Right ventricle myocardium inferior (tissue), 1 donor: ENCODE results near the gene APOL6. TPM values are rescaled to one million over a fixed set of nuclear protein-coding genes. Genes with fewer than 3 reads are reported as not detected.
"Not testable (repeated sequence)": the region's sequence is repeated elsewhere in the genome, so short reads cannot be mapped to it uniquely, and the experiment has no call there.

ENCODE experiments used
- ATAC-seq: fragments of 200-7000 bp; cut with Tn5 transposase; one replicate; pipeline ENCODE4 v1.9.1; 2020; ENCODE audit warnings: mild to moderate bottlenecking, moderate library complexity
- DNase-seq: peaks from one replicate; pipeline ENCODE4 v3.0.0; 2021; ENCODE audit errors: missing footprints
- intact Hi-C: fragments of 100-400 bp; cut with DNase I; formaldehyde crosslinking; loops from one replicate; pipeline ENCODE4 v1.11.0; 2022
- total RNA-seq: library from RNA; stranded (reverse); fragmentation: NEBNext Ultra II Directional; extraction: Animal tissue kit (Norgen Biotek cat#: 25700); gene quantifications from one replicate; pipeline ENCODE4 v1.2.1, GENCODE V29; 2021
- donor health status: DM: no; HTN: yes; CAD: no; lungs with severe emphysema.

The APOL6 gene
- total RNA-seq, 1 donor from 2014 or later, result 6.6 TPM

DNA sequence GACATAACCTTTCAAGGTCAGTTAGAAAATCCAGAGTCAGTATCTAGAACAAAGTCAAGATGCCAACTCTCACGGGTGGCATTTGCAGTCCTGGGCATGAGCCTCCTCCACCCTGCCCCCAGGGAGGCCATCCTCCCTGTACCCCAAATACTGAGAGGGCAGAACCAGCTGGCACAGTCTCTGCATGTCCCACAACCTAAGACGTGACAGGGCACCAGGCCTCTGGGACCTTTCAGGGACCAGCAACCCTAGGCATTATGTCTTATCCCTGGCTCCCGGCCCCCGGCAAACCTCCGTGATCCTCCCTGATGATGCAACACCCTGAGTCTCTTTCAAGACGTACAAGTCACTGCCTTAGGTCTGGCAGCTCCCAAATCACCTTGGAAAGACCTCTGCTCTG, 33.1 kb upstream of the APOL6 start:
- ATAC-seq, result no peak
- peak; percentile 55 for DNase-seq
- intact Hi-C loops, result no loop called here

DNA sequence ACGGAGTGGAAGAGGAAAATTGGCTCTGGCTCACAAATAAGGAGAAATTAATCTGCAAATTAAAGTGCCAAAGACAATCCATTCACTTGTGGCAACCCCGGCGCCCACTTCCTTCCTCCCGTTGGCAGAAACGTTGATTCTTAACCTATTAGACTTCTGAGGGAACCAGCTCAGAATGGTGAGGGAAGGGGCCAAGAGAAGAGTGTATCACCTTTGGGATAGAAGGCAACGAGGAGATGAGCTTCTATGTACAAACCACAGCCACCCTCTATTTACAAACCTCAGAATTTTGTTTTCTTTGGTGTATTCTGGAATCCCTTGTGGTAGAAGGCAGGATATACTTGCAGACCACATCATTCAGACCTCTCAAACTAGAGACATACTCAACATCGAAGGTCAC, 32.2 kb upstream of the APOL6 start:
- DNase-seq (peak; percentile 55), ATAC-seq (no peak)
- intact Hi-C loops, result no loop called here

DNA sequence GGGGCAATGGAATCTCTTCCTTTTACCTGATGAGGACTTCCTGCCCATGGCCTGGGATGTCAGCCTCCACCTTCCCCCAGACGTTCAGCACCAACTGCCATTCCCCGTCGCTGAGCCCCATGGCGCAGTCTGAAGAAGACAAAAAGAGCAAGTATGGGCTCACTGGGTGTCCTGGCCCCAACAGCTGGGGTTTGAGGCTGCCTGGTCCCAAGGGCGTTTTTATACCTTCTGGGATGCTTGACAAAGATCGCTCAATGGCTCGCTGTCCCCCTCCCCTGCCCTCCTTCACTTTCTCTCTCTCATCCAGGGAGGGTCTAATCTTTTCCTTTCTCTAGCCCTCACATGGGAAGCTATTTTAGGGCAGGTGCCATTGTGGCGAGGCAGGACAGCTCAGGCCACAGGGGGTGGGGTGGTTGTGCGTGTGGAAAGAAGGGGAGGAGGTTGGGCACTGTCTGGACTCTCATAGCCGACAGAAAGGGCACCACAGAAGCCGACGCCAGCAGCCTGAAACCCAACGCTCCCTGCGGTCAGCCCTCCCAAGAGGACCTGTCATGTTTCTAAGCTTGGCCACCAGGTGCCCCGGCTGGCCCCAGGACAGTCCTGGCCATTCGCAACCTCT, 31.0 kb upstream of the APOL6 start, which contains the start of gene MB:
MB (minus strand) TSS at position 193 of the 619 bp plus-strand sequence; CDS start at position 121, 72 bp downstream.
- DNase-seq (peak; percentile 83), ATAC-seq (peak; percentile 74)
- intact Hi-C loops, result no loop called here

DNA sequence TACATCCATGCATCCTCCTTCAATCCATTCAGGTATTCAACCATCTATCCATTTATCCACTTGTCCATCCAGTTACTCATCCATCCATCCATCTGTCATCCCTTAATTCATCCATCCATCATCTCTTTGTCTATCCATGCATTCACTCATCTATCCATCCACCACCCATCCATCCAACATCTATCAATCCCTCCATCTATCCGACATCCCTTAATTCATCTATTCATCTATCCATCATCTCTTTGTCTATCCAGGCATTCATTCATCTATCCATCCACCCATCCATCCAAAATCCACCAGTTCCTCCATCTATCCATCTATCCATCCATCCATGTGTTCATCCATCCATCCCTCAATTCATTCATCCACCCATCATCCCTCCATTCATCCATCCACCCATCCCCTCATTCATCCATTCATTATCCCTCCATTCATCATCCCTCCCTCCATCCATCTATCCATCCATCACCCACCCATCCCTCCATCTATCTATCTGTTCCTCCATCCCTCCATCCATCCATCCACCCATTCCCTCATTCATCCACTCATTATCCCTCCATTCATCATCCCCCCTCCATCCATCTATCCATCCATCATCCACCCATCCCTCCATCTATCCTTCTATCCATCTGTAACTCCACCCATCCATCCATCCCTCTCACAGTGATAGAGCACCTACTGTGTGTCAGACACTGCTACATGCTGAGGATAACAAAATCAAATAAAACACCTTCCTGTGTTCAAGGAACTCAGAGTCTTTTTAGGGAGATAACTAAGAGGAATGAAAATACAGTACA, 29.6 kb upstream of the APOL6 start:
- DNase-seq (no peak), ATAC-seq (no peak)
- intact Hi-C loops, result no loop called here

DNA sequence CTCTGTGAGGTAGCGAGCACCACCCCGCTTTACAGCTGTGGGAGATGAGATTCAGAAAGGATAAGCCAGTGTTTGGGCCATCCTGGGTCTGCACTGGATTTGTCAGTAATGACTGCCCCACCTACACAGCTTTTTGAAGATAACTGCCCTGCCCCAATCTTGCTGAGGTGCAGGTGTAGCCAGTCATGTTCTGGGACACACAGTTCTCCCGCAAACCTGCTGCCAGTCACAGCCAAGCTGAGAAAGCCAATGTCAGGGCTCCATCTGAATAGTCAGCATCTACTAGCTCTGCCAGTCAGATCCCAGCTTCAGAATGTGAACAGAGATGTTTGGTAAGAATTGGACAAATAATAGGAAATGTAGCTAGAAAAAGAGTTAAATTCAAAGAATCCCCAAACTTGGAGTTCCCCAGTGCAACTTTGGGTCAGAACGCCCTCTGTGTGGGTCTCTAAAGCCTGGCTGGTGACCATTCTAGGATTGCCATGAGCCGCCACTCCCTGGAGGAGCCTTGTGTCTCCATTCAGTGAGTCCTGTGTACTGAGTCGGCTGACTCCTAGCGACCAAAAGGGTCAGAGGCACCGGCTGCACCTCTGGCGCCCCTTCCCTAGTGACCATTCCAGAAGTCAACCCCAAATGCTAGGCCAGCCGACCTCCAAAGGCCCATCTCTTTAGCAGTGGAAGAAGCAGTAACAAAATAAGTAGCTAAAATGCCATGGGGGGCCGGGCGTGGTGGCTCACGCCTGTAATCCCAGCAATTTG, 28.7 kb upstream of the APOL6 start:
- intact Hi-C loops, result loop anchor here (10.0 kb wide), 1 partner anchor 405 kb away; the partner anchor contains the start of gene RBFOX2
- ATAC-seq, result no peak

DNA sequence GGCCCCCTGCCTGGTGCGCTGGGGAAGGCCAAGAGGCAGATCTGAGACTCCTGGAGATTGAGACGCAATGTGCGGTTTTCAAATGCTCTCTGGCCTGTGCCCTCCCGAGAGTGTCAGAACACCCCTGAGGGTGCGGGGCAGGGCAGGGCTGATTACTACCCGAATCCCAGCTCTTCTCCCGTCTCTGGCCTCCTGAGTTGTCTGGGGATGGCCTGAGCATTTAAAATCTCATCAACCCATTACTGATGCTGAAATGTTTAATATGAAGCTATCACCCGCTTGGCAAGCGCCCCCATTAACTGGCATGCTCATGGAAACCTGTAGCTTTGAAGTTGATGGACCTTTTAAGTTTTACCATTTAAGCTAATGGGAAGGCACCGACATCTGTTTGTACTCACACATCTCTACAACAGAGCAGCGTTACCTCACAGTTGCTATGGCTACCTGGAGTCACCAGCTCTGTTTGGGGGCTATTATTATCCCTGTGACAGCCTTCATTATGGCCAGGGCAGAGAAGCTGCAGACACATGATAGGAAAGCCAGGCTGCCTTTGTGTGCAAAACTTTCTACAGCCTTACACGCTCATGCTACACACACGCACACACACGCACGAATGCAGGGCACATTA, 27.5 kb upstream of the APOL6 start:
- peak; percentile 64 for ATAC-seq
- intact Hi-C loops, result loop anchor here (10.0 kb wide), 1 partner anchor 404 kb away; the partner anchor contains the start of gene RBFOX2
- DNase-seq, result peak; percentile 57

More for the DNA sequence above, 28.7 kb upstream of the APOL6 start:
- no peak for DNase-seq

DNA sequence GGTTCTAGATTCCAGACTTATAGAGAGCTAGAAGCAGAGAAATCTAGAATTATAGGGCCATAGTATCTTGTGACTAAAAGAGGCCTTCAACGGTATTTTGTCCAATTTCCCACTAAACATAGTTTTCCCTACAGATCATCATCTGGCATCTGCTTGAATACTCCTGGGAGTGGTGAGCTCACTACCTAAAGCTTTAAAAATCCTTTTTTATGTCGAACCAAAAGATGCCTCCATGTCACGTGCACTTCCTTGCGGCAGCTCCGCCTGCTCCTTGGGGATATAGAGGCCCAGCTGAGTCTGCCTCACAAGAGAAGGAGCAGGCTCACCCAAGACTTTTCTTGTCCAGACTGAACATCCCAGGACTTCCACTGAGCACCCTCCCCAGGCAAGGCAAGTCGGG, 26.8 kb upstream of the APOL6 start:
- no peak for DNase-seq
- no peak for ATAC-seq
- intact Hi-C loops, result loop anchor here (10.0 kb wide), 1 partner anchor 403 kb away; the partner anchor contains the start of gene RBFOX2

DNA sequence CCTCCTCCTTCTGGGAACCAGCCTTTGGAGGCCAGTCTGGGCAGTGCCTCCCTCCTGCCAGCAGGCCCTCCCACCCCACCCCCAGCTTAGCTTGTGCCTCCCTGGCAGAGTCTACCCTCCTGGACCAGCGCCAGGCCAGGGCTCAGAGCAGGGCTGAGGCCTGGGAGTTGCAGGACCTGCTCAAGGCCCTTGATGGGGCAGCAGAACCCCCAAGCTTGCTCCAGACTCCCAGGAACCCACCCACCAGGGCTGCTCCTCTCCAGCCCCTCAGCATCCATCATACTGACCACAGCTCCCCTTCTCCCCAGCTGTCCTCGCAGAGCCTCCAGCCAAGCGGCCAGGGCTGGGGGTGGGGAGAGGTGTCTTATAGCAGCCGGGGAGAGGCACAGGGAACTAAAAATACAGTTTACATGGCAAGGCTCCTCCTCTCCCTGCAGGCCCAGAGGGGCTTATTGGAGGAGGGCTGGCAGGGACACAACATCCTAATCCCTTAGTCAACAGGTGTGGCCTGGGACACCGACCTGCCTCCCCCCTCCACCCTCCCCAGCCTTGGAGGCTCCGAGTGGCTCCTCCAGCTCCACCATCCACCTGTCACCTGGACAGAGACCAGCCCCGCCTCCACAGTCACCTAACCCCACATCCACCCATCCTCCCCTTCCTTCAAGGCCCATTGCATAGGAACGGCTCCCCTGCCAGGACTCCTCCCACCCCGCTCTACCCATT, 25.9 kb upstream of the APOL6 start:
- DNase-seq, result peak; percentile 83
- peak; percentile 58 for ATAC-seq
- intact Hi-C loops, result loop anchor here (2.0 to 10.0 kb wide), 2 partner anchors 36 to 402 kb away; partner anchors contain the start of gene RBFOX2

DNA sequence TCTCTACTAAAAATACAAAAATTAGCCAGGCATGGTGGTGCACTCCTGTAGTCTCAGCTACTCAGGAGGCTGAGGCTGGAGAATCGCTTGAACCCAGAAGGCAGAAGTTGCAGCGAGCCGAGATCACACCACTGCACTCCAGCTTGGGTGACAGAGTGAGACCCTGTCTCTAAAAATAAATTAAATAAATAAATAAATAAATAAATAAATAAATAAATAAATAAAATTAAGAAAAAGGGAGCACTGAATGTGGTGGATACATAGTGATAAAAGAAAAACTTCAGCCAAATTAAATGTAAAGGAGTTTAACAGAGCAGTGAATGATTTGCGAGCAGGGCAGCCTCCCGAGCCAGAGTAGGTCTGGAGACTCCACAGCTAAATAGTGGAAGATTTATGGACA, 24.4 kb upstream of the APOL6 start:
- intact Hi-C loops, result loop anchor here (1.0 to 10.0 kb wide), 3 partner anchors 37 to 401 kb away; partner anchors contain the start of gene RBFOX2
- DNase-seq, ATAC-seq: not testable (repeated sequence)

DNA sequence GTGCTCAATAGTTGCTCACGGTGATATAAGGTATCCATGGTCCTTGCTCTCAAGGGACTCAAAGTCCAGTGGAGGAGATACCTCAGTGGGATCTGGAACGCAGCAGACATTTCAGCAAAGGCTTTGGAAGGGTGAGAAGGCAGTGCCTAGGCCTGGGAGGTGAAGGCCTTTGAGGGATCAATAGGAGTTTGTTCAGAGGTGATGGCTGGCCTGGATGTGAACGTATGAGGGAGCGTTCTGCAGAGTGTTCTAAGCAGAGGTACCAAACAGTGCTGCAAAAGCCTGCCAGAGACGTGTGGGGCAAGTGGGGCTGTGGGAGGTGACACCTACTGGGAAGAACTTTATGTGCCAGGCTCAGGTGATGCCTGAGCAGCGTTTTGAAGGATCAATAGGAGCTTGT, 23.7 kb upstream of the APOL6 start:
- ATAC-seq (no peak), DNase-seq (no peak)
- intact Hi-C loops, result loop anchor here (10.0 kb wide), 1 partner anchor 400 kb away; the partner anchor contains the start of gene RBFOX2

DNA sequence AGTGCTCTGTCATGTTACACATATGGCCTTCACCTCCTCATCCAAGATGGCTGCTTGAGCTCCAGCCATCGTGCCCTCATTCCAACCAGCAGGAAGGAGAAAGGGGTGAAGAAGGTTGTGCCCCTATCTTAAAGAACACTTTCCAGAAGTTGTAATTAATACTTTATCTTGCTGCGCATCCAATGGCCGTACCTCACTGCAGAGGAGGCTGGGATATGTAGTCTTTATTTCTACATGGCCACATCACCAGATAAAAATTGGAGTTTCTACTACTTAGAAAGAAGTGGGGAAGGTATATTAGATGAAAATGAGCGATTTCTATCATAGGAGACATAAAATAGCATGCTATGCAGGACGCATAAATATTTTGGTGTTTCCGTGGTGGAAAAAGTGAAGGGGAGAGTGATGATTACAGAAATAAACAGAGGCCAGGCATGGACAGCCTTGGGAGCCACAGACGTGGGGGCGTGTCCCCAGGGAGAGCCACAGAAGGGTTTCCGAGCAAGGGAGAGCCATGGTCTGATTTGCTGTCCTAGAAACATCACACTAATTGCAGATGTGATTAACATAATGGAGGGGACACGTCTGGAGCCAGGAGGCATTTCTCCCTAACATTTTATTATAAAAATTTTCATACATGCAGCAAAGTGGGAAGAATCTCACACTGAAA, 22.3 kb upstream of the APOL6 start:
- intact Hi-C loops, result loop anchor here (2.0 to 10.0 kb wide), 5 partner anchors 116 to 441 kb away; partner anchors contain the start of gene RBFOX2
- no peak for DNase-seq
- no peak for ATAC-seq

DNA sequence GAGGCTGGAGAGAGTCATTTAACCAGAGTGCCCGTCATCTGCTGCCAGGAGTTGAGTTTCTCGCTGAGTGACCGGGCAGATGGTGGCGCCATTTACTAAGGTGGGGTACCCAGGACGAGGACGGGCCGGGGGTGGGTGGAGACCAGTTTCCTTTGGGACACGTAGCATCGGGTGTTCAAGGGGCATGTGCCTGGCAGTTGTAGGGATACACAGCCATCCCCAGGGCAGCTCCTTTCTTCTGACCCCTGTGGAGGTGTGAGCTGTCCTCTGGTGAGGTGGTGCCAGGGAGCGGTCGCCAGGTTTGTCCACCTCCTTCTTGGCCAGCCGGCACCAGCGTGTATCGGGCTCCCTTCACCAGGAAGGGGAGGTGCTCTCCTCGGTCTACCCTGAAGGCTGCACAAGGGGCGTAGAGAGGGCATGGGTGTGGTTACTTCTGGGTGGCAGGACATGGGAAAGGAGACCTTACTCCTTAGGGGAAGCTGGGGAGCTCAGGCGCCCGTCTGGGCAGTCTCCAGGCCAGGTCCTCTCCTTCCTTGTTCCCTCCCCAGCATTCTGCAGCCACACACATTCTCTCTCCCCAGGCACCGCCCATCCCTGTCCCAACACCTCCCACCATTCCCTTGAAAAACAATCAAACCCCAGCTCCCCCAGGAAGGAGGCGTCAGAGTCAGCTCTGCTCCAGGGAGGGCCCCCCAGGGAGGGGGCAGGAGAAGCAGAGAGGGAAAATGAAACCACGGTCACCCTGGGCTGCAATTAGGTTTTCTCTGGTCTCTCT, 20.8 kb upstream of the APOL6 start:
- intact Hi-C loops, result loop anchor here (1.0 to 10.0 kb wide), 6 partner anchors 115 to 497 kb away; partner anchors contain the start of gene RBFOX2
- no peak for DNase-seq
- ATAC-seq, result peak; percentile 67

DNA sequence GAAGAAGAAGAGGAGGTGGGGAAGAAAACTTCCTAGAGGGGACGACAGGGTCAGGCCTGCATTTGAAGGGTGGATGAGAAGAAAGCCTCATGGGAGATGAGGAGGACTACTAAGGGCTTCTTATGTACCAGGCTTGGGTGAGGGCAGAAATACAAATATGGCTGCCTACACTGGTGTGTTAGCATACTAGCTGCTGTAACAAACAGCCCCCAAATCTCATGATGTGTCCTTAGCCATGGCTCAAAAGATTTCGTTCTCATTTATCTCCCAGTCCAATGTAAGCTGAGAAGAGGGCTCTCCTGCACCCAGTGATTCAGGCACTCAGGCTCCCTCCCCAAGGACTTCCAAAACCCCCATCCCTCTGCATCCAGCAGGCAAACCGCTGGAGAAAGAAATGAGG, 19.5 kb upstream of the APOL6 start:
- ATAC-seq (no peak), DNase-seq (no peak)
- intact Hi-C loops, result loop anchor here (5.0 to 10.0 kb wide), 4 partner anchors 114 to 439 kb away; partner anchors contain the start of gene RBFOX2

DNA sequence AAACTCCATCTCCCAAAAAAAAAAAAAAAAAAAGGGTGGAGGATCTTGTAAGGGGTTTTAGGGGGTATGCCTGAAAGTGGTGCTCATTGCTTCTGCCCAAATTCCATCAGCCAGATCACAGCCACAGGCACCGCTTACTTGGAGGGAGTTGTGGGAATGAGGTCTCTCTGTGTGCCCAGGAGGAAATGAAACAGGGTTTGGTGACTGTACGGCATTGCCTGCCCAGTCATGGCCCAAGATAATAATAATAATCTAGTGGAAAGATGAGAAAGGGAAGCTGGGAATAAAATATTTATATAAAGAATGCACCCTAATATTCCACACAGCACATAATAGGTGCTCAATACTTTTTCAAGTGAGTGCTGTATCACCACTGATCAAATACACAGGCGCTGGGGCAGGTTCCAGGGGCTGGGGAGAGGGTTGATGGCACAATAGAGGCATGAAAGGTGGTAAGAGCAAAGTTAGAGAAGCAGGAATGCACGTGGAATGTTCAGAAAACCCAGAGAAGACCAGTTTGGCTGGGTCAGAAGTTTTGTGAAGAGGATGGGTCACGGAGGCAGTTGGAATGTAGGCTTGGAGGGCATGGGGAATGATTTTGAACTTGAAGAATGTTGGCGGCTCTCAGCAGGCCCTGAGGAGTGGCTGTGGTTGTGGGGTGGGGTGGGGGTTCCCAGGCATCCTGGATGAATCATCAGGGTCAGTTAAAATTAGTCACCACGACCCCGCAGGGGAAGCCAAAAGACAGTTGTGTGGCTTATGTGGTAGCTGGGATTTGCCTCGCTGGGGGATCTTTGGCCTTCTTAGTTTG, 18.6 kb upstream of the APOL6 start:
- no peak for DNase-seq
- intact Hi-C loops, result loop anchor here (5.0 to 10.0 kb wide), 4 partner anchors 113 to 438 kb away; partner anchors contain the start of gene RBFOX2
- ATAC-seq, result no peak

DNA sequence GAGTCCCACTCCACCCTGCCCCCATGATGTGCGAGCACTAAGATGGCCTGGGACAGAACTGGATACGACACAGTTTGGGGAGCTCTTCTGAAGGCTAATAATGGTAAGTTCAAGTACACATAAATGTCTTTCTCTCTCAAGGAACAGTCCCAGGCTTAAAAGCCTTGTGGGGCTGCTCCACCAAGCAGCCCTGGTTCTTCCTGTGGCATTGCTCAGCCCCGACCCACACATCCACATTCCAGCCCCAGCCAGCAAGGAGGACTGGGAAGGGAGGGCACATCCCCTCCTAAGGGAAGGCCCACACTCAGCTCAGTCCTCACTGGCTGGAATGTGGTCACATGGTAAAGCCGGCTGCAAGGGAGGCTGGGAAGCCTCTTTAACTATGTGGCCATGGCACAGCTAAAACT, 17.9 kb upstream of the APOL6 start:
- intact Hi-C loops, result no loop called here
- no peak for ATAC-seq

DNA sequence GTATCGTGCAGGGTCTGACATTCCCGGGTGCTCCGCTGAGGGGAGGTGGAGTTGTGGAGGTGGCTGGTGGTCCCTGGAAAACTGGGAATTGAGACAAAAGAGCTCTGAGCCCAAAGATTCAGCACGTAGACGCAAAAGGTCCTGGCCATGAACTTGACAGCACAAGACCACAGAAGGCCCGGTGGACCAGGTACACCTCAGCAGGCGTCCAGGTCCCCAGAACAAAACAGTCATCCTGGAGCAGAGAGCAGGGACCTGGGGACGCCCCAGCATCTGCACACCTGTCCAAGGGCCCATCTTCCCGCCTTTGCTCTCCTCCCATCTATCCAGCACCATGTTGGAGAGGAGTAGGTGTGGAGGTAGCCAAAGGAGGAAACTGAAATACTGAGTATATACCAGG, 17.4 kb upstream of the APOL6 start:
- intact Hi-C loops, result no loop called here
- ATAC-seq (no peak), DNase-seq (no peak)

More for the DNA sequence above, 17.9 kb upstream of the APOL6 start:
- DNase-seq, result no peak
